GM12864 (cell line): ENCODE results near the gene SEPTIN6.

Experiments
- DNase-seq: peaks from one replicate; pipeline ENCODE4 v3.0.0-alpha.2; 2011; ENCODE audit warnings: low read depth
- H3K4me3 ChIP-seq: 2 replicates; pipeline ENCODE4 v1.5.1; 2011; ENCODE audit warnings: mild to moderate bottlenecking, low read depth, low read length, control low read depth
- CTCF ChIP-seq: IDR thresholded peaks from 2 replicates; pipeline ENCODE4 v1.5.1; 2011; ENCODE audit warnings: low read depth, mild to moderate bottlenecking, moderate library complexity, low read length, control low read depth, inconsistent platforms; ENCODE audit errors: missing control alignments

Gene SEPTIN6

GRCh38 chrX:119693040-119693995 is at the start of gene SEPTIN6:
SEPTIN6 (minus strand) TSS chrX:119693168; CDS start chrX:119693105, 63 bp downstream.
- TF ChIP-seq CTCF: peak; percentile 8
- peak; percentile 61 for DNase-seq
- peak within 1 kb of the TSS; percentile 80 for H3K4me3 ChIP-seq

- no peak overlapping the region for H3K4me3 ChIP-seq
- no peak for TF ChIP-seq CTCF
- no peak for DNase-seq
These were observed 45.8 kb upstream of the SEPTIN6 start for GRCh38 chrX:119738742-119739141.

GRCh38 chrX:119736206-119736764 is 43.3 kb upstream of the SEPTIN6 start:
- no peak overlapping the region for H3K4me3 ChIP-seq
- no peak for TF ChIP-seq CTCF
- DNase-seq: no peak

- no peak overlapping the region for H3K4me3 ChIP-seq
- no peak for TF ChIP-seq CTCF
- DNase-seq: no peak
These were observed 42.5 kb upstream of the SEPTIN6 start for GRCh38 chrX:119735467-119735866.

GRCh38 chrX:119734897-119735339 is 42.0 kb upstream of the SEPTIN6 start:
- DNase-seq: no peak
- TF ChIP-seq CTCF: no peak
- no peak overlapping the region for H3K4me3 ChIP-seq

GRCh38 chrX:119729408-119730201 is 36.6 kb upstream of the SEPTIN6 start:
- DNase-seq: no peak
- peak; percentile 58 for TF ChIP-seq CTCF
- H3K4me3 ChIP-seq: no peak overlapping the region
